ENCODE data around the gene MAT1A. TPM values are rescaled to one million over a fixed set of nuclear protein-coding genes. Genes with fewer than 3 reads are reported as not detected.
"Not testable (repeated sequence)": the region's sequence is repeated elsewhere in the genome, so short reads cannot be mapped to it uniquely, and the experiment has no call there.

Gene MAT1A
- total and polyA plus RNA-seq, 9 donors = 0.72 to 7.7 (median 1.5) TPM

GRCh38 chr10:80261316-80262030 is 28.0 kb downstream of the MAT1A start:
- peaks cover 4% of the 10 kb centered on the region for H3K4me1 ChIP-seq (ENCODE audit: insufficient read depth)
- H3K9me3 ChIP-seq = no peaks in the 10 kb centered on the region
- TF ChIP-seq POLR2A (IDR thresholded peaks at IDR 0.05) = no peak
- TF ChIP-seq CTCF (IDR thresholded peaks at IDR 0.05) = no peak
- TF ChIP-seq EP300 (IDR thresholded peaks at IDR 0.05) = no peak
- no peak overlapping the region for H3K4me3 ChIP-seq
- H3K36me3 ChIP-seq = no peaks in the 10 kb centered on the region
- 94 to 97% (median 95%) methylated on average over 6 of the region's 6 CpGs for WGBS, 3 donors
- no peaks in the 10 kb centered on the region for H3K27me3 ChIP-seq
- intact Hi-C loops (cut with DNase I) = no loop called here
- DNase-seq = no peak
- no peak overlapping the region for H3K27ac ChIP-seq

GRCh38 chr10:80260295-80261243 is 28.9 kb downstream of the MAT1A start:
- WGBS, 3 donors = 55 to 57% (median 57%) methylated on average over 19 of the region's 19 CpGs
- DNase-seq = no peak
- Histone ChIP-seq H3K27me3 (no peaks in the 10 kb centered on the region), H3K4me3 (no peak overlapping the region), H3K36me3 (no peaks in the 10 kb centered on the region), H3K9me3 (no peaks in the 10 kb centered on the region), H3K4me1 (ENCODE audit: insufficient read depth) (no peaks in the 10 kb centered on the region), H3K27ac (no peak overlapping the region)
- TF ChIP-seq EP300 (IDR thresholded peaks at IDR 0.05) (no peak), CTCF (IDR thresholded peaks at IDR 0.05) (peak; percentile 37 to 80 (median 41))
- intact Hi-C loops (cut with DNase I) = no loop called here

- H3K27ac ChIP-seq = no peak overlapping the region
- no peaks in the 10 kb centered on the region for H3K9me3 ChIP-seq
- intact Hi-C loops (cut with DNase I) = no loop called here
- TF ChIP-seq EP300 (IDR thresholded peaks at IDR 0.05) (no peak), CTCF (IDR thresholded peaks at IDR 0.05) (no peak), POLR2A (IDR thresholded peaks at IDR 0.05) (no peak)
- no peaks in the 10 kb centered on the region for H3K36me3 ChIP-seq
- H3K27me3 ChIP-seq = no peaks in the 10 kb centered on the region
- WGBS, 3 donors = 89 to 96% (median 95%) methylated on average over 6 of the region's 6 CpGs
- H3K4me1 ChIP-seq (ENCODE audit: insufficient read depth) = no peaks in the 10 kb centered on the region
- H3K4me3 ChIP-seq = no peak overlapping the region
- no peak for DNase-seq
These were observed 30.0 kb downstream of the MAT1A start for GRCh38 chr10:80259405-80259871.

GRCh38 chr10:80256798-80257197 is 32.7 kb downstream of the MAT1A start:
- H3K4me1 ChIP-seq (ENCODE audit: insufficient read depth); DNase-seq; H3K27me3 ChIP-seq; H3K36me3 ChIP-seq; H3K9me3 ChIP-seq; H3K4me3 ChIP-seq; H3K27ac ChIP-seq; intact Hi-C loops (cut with DNase I): not testable (repeated sequence)
- 63 to 64% (median 63%) methylated on average over 4 of the region's 4 CpGs for WGBS, 3 donors

- intact Hi-C loops (cut with DNase I); H3K9me3 ChIP-seq; H3K27ac ChIP-seq; H3K27me3 ChIP-seq; DNase-seq; H3K36me3 ChIP-seq; H3K4me3 ChIP-seq; H3K4me1 ChIP-seq (ENCODE audit: insufficient read depth): not testable (repeated sequence)
- WGBS, 3 donors = no CpG with 5 or more reads among the region's 2 CpGs
These were observed 34.7 kb downstream of the MAT1A start for GRCh38 chr10:80254726-80255125.

- H3K4me3 ChIP-seq; H3K36me3 ChIP-seq; H3K9me3 ChIP-seq; H3K4me1 ChIP-seq (ENCODE audit: insufficient read depth); DNase-seq; intact Hi-C loops (cut with DNase I); H3K27ac ChIP-seq; H3K27me3 ChIP-seq: not testable (repeated sequence)
- WGBS, 3 donors = 29 to 57% (median 45%) methylated on average over 1 of the region's 1 CpG
These were observed 35.5 kb downstream of the MAT1A start for GRCh38 chr10:80253963-80254271.
